ENCODE results near the gene SDE2.
"Not testable (repeated sequence)": the region's sequence is repeated elsewhere in the genome, so short reads cannot be mapped to it uniquely, and the experiment has no call there.

Gene SDE2

GRCh38 chr1:226001088-226001487, 1.9 kb upstream of the SDE2 start:
- H3K4me3 ChIP-seq, result no peak overlapping the region
- H3K36me3 ChIP-seq, result no peaks in the 10 kb centered on the region
- no peaks in the 10 kb centered on the region for H3K9me3 ChIP-seq
- H3K27ac ChIP-seq, result peak overlapping the region in 1 of 2 donors; percentile 35
- DNase-seq, result no peak
- H3K4me1 ChIP-seq, result peaks cover 0 to 34% (median 20%) of the 10 kb centered on the region in 4 donors
- no peak for TF ChIP-seq CTCF (IDR thresholded peaks at IDR 0.05)
- H3K27me3 ChIP-seq, result no peaks in the 10 kb centered on the region
- intact Hi-C loops (cut with DNase I; ENCODE audit: low total_unique reads), result loop anchor here (5.0 kb wide), 1 partner anchor 61 kb away; the partner anchor contains the start of gene H3-3A

- H3K4me3 ChIP-seq, DNase-seq, H3K36me3 ChIP-seq, H3K9me3 ChIP-seq, H3K27me3 ChIP-seq: not testable (repeated sequence)
- Histone ChIP-seq H3K4me1 (peaks cover 0 to 39% (median 24%) of the 10 kb centered on the region in 4 donors), H3K27ac (peak overlapping the region; percentile 91 to 94)
- intact Hi-C loops (cut with DNase I; ENCODE audit: low total_unique reads), result loop anchor here (5.0 kb wide), 1 partner anchor 62 kb away; the partner anchor contains the start of gene H3-3A
These were observed 1.4 kb upstream of the SDE2 start for GRCh38 chr1:226000493-226001081.

GRCh38 chr1:225999912-226000337, 782 bp upstream of the SDE2 start:
- Histone ChIP-seq H3K27ac (peak overlapping the region; percentile 91 to 94), H3K27me3 (no peaks in the 10 kb centered on the region), H3K4me3 (peak overlapping the region; percentile 66 to 68), H3K36me3 (peaks cover under 1 to 2% (median 2%) of the 10 kb centered on the region in 3 donors), H3K9me3 (no peaks in the 10 kb centered on the region), H3K4me1 (peaks cover 0 to 40% (median 26%) of the 10 kb centered on the region in 4 donors)
- no peak for TF ChIP-seq CTCF (IDR thresholded peaks at IDR 0.05)
- intact Hi-C loops (cut with DNase I; ENCODE audit: low total_unique reads), result loop anchor here (5.0 kb wide), 1 partner anchor 62 kb away; the partner anchor contains the start of gene H3-3A
- DNase-seq, result no peak

- Histone ChIP-seq H3K27ac (peak overlapping the region; percentile 91 to 94), H3K9me3 (no peaks in the 10 kb centered on the region), H3K4me3 (peak overlapping the region; percentile 66 to 68), H3K4me1 (peaks cover 0 to 40% (median 26%) of the 10 kb centered on the region in 4 donors), H3K27me3 (no peaks in the 10 kb centered on the region), H3K36me3 (peaks cover 11 to 15% (median 14%) of the 10 kb centered on the region in 3 donors)
- intact Hi-C loops (cut with DNase I; ENCODE audit: low total_unique reads), result no loop called here
- no peak for TF ChIP-seq CTCF (IDR thresholded peaks at IDR 0.05)
- DNase-seq, result no peak
These were observed 450 bp downstream of the SDE2 start for GRCh38 chr1:225998560-225999226.

GRCh38 chr1:225996946-225997545, 2.1 kb downstream of the SDE2 start:
- H3K4me3 ChIP-seq, result no peak overlapping the region
- H3K27me3 ChIP-seq, result no peaks in the 10 kb centered on the region
- no peak overlapping the region for H3K27ac ChIP-seq
- intact Hi-C loops (cut with DNase I; ENCODE audit: low total_unique reads), result no loop called here
- TF ChIP-seq CTCF (IDR thresholded peaks at IDR 0.05), result no peak
- no peaks in the 10 kb centered on the region for H3K9me3 ChIP-seq
- no peak for DNase-seq
- H3K4me1 ChIP-seq, result peaks cover 0 to 40% (median 26%) of the 10 kb centered on the region in 4 donors
- H3K36me3 ChIP-seq, result peaks cover 21 to 28% (median 24%) of the 10 kb centered on the region in 3 donors

All from tibial artery (tissue), 4 donors.